ENCODE data around the gene DOCK2.

DNA sequence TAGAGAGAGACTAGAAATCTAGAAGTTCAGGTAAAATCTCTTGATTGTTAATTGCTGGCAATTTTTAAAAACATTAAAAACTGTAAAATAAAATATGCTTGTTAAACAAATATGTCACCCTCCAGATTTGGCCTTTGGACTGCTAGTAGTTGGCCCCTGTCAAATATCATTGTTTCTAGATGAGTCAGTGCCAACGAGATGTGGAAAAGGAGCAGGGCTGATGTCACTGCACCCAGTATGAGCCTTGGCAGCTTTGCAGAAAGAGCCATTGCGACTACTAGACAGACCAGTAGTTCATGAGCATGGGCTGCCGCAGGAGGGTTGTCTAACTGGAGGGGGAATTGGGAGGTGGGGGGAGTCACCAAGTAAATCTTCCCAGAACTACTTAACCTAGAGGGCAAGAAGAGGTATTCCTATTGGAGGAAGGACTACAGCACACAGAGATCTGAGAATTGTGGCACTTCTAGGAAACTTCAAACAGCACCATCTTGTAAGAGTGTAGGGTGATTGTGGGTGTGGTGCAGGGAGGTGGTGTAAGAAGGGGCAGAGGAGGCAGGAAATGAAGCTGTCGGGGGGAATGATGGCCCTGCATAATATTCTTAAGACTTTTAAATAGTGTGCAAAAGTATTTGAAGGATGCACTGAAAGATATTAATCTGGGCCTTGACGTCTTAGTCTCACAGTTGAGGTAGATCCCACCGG is 7.1 kb upstream of the DOCK2 start:
- no peak for TF ChIP-seq POLR2A (IDR thresholded peaks at IDR 0.05)
- TF ChIP-seq CTCF (IDR thresholded peaks at IDR 0.05), result no peak

Data from uterus (tissue), 2 donors.